Heart left ventricle (tissue), 16 donors: ENCODE results near the gene TXNL4A. TPM values are rescaled to one million over a fixed set of nuclear protein-coding genes. Genes with fewer than 3 reads are reported as not detected.

Source experiments
- ATAC-seq, 4 donors: fragments of 200-7000 bp; cut with Tn5 transposase; one replicate each; pipeline ENCODE4 v1.9.1; 2020 to 2022; ENCODE audit warnings: moderate library complexity in 4 of 4, mild to moderate bottlenecking in 3 of 4, moderate number of reproducible peaks in 1 of 4
- DNase-seq, 5 donors: peaks; one replicate each; pipeline ENCODE4 v3.0.0-alpha.2; 2020
- H3K27ac ChIP-seq, 12 donors: fragments of 200-600 bp; sonication (generic) in 4 of 12; one replicate each; pipeline versions ENCODE4 v1.5.0 to v1.8.0; 2016 to 2022; ENCODE audit warnings: mild to moderate bottlenecking in 2 of 12
- H3K27me3 ChIP-seq, 9 donors: fragments of 200-600 bp; sonication (generic) in 2 of 9; one replicate each; pipeline versions ENCODE4 v1.5.1 to v1.8.0; 2016 to 2022; ENCODE audit warnings: mild to moderate bottlenecking in 3 of 9
- H3K36me3 ChIP-seq, 9 donors: fragments of 200-600 bp; sonication (generic) in 2 of 9; one replicate each; pipeline versions ENCODE4 v1.5.0 to v1.8.0; 2018 to 2022; ENCODE audit warnings: mild to moderate bottlenecking in 2 of 9
- H3K4me1 ChIP-seq, 12 donors: fragments of 200-600 bp; sonication (generic) in 4 of 12; one replicate each; pipeline versions ENCODE4 v1.5.0 to v1.8.0; 2016 to 2022; ENCODE audit warnings: mild to moderate bottlenecking in 3 of 12
- H3K4me3 ChIP-seq, 12 donors: fragments of 200-600 bp; sonication (generic) in 4 of 12; one replicate each; pipeline versions ENCODE4 v1.5.0 to v1.8.0; 2017 to 2022; ENCODE audit warnings: mild to moderate bottlenecking in 9 of 12, moderate library complexity in 4 of 12
- H3K9me3 ChIP-seq, 12 donors: fragments of 200-600 bp; sonication (generic) in 4 of 12; one replicate each; pipeline versions ENCODE4 v1.5.0 to v1.8.0; 2016 to 2022; ENCODE audit warnings: mild to moderate bottlenecking in 1 of 12
- POLR2A ChIP-seq, 2 donors: fragments of 450-650 bp; IDR thresholded peaks; one replicate each; pipeline ENCODE4 v1.6.1; 2017; ENCODE audit warnings: antibody characterized with exemption in 2 of 2, mild to moderate bottlenecking in 2 of 2, moderate library complexity in 2 of 2
- WGBS, 4 donors: extraction: QIAGEN DNeasy Blood & Tissue Kit in 2 of 4; methylation state at CpG; one replicate each; pipeline versions ENCODE4 v1.1.5 to v1.1.7; 2013 to 2018; 5-methylcytosine and 5-hydroxymethylcytosine counted together
- intact Hi-C, 10 donors: fragments of 100-400 bp; cut with DNase I; formaldehyde crosslinking; loops; one replicate each; pipeline versions ENCODE4 v1.11.1 to v1.14.2; 2022
- polyA plus RNA-seq, 2 donors: library from polyadenylated mRNA; stranded (reverse); fragments of 200-250 nt; gene quantifications; one replicate each; pipeline ENCODE4 v1.2.3, GENCODE V29; 2013
- total RNA-seq, 9 donors: library from RNA; depleted of rRNA in 2 of 9; stranded (reverse); fragments of >200 nt in 2 of 9; fragmentation: NEBNext Ultra II Directional in 3 of 9; extraction: Animal tissue kit (Norgen Biotek cat#: 25700) in 3 of 9; gene quantifications; one replicate each; pipeline versions ENCODE4 v1.1.0 to v1.2.4, GENCODE V29; 2016 to 2023
- TF ChIP-seq, protein P1 (sequence below), 12 donors: fragments of 200-600 bp; sonication (generic) in 4 of 12; IDR thresholded peaks; one replicate each; pipeline versions ENCODE4 v1.5.0 to v1.8.0; 2018 to 2022; ENCODE audit warnings: antibody characterized with exemption in 12 of 12, mild to moderate bottlenecking in 5 of 12
- donor health status: ischemic (EF 13 %, LVEDD 7.1; RV severe dilation, severe dysfunction).
- donor health status: healthy with polysubstance abuse.
- donor health status: DM: no; HTN: yes; CAD: no.
- donor health status: DM: no; HTN: no; CAD: no.
- donor health status: ischemic (EF 25% LVEDD 6.9; RV normal size, moderate dysfunction).
- donor health status: ischemic (EF 25% LVEDD 5.7; RV mildly dilated, moderate dysfunction).
- donor health status: healthy.
- donor health status: DM: yes; HTN: yes; CAD: no.
- donor health status: ischemic (EF 35%, LVEDD 5.7; RV mildly dilated, moderate dysfunction).
- donor health status: nonischemic (EF 11% LVEDD 7.7; RV severe dilation, severe dysfunction).
- donor health status: DM: yes; HTN: yes; CAD: no.
- donor health status: PGD.
- donor health status: ischemic (EF 29% LVEDD 5.4; RV normal size, mild dysfunction).
- donor health status: nonischemic (EF 23%, LVEDD 6.1; RV moderate dilation, normal function).

The TXNL4A gene
- total and polyA plus RNA-seq, 11 donors: 35.2 to 139 (median 92.0) TPM

DNA sequence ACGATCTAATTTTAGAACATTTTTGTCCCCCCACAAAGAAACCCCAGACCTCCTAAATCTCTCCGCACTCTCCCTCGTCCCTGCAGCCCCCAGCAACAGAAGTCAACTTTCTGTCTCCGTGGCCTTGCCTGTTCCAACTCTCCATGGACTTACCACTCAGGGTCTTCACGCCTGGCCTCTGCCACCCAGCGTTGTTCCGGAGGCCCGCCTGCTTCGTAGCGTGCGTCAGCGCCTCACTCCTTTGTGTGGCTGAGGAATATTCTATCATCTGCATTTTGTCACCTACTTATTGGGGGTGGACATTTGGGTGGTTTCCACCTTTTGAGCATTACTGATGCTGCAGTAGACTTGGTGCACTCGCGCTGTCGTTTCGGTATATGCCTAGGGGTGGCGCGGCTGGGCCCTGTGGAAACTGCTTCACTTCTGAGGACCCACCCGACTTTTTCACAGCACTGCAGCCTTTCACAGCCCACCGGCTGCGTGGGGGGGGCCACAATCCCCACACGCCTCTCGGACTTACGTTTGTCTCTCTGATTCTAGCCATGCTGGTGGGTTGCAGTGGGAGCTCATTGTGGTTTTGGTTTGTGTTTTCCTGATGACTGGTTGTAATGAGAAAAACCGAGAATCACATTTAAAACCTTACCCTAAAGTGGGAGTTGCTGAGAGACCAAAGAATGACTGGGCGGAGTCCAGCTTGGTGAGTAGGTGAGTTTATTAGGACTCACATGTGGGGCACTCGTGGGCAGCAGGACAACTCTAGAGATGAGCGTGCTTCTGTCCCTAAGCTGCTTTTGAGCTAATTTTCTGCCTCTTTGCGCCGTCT is 25.3 kb downstream of the TXNL4A start:
- no peak for DNase-seq
- no peak for ATAC-seq
- intact Hi-C loops: no loop called here

DNA sequence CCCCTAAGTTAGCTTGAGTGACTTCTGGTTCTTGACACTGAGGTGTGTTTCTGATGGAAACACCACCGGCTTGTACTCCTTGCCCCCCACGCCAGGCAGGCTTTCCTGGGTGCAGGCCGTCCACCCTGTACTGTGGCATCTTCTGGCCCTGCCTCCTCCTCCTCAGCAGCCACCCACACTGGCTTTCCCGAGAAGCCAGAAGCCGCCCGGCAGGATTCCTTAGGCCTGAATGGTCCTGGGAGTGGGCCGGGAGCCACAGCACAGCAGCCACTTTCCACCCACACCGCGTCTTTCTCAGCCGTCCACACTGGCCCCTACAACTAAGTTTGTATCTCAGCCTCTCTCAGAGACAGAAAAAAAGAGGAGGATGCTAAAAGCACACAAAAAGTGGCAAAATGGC is 26.1 kb downstream of the TXNL4A start:
- Histone ChIP-seq H3K4me1 (peaks cover 0 to 18% (median 8%) of the 10 kb centered on the region in 12 donors), H3K4me3 (no peak overlapping the region), H3K9me3 (no peaks in the 10 kb centered on the region), H3K36me3 (peaks cover 0 to 2% (median 0%) of the 10 kb centered on the region in 9 donors), H3K27me3 (peaks cover 0 to 5% (median 0%) of the 10 kb centered on the region in 9 donors), H3K27ac (no peak overlapping the region)
- TF ChIP-seq, protein P1, sequence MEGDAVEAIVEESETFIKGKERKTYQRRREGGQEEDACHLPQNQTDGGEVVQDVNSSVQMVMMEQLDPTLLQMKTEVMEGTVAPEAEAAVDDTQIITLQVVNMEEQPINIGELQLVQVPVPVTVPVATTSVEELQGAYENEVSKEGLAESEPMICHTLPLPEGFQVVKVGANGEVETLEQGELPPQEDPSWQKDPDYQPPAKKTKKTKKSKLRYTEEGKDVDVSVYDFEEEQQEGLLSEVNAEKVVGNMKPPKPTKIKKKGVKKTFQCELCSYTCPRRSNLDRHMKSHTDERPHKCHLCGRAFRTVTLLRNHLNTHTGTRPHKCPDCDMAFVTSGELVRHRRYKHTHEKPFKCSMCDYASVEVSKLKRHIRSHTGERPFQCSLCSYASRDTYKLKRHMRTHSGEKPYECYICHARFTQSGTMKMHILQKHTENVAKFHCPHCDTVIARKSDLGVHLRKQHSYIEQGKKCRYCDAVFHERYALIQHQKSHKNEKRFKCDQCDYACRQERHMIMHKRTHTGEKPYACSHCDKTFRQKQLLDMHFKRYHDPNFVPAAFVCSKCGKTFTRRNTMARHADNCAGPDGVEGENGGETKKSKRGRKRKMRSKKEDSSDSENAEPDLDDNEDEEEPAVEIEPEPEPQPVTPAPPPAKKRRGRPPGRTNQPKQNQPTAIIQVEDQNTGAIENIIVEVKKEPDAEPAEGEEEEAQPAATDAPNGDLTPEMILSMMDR (IDR thresholded peaks at IDR 0.05): no peak
- no peak for TF ChIP-seq POLR2A (IDR thresholded peaks at IDR 0.05)
- DNase-seq: no peak
- WGBS, 4 donors: 73 to 89% (median 80%) methylated on average over 10 of the region's 10 CpGs
- peak in 1 of 4 donors; percentile 2 for ATAC-seq
- intact Hi-C loops: no loop called here

More for the DNA sequence above, 25.3 kb downstream of the TXNL4A start:
- Histone ChIP-seq H3K9me3 (no peaks in the 10 kb centered on the region), H3K4me1 (peaks cover 0 to 18% (median 8%) of the 10 kb centered on the region in 12 donors), H3K27ac (no peak overlapping the region), H3K27me3 (peaks cover 0 to 5% (median 0%) of the 10 kb centered on the region in 9 donors), H3K4me3 (no peak overlapping the region), H3K36me3 (peaks cover 0 to 8% (median 4%) of the 10 kb centered on the region in 9 donors)
- TF ChIP-seq, protein P1 (IDR thresholded peaks at IDR 0.05): no peak
- TF ChIP-seq POLR2A (IDR thresholded peaks at IDR 0.05): no peak
- WGBS, 4 donors: 91 to 94% (median 93%) methylated on average over 30 of the region's 30 CpGs

DNA sequence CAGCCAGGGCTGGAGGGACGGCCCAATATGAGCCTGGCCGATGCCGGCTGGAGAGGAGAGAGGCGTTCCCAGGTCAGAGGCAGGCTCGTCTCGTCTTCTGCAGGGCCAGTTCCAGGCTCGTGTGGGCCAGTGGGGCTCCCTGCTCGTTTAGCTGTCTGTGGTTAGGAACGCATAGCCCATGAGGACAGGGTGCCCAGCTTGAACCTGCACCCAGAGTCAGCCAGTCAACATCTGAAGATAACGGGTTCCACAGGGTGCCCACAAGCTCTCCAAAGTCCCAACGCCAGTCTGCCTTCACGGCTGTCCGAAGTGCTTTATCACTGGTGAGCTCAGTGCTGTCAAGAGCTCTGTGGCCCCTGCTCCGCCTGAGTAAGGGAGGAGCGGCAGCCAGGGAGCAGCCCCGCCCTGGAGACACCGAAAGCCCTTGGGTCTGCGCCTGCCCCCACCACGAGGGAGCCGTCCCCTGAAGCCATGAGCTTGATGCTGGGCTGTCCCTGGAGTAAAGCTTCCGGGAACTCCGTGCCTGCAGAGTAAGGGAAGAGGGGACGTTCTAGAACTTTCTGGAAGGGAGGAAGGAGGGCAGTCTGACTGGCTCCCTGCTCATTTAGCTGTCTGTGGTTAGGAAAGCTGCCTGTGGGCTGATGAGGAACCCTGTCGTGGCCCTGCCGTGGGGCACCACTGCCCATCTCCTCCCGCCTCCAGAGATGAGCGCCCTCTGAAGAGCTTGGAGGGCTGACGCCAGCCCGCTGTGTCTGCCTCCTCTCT is 26.7 kb downstream of the TXNL4A start:
- no peaks in the 10 kb centered on the region for H3K9me3 ChIP-seq
- no peak overlapping the region for H3K4me3 ChIP-seq
- intact Hi-C loops: no loop called here
- DNase-seq (no peak), ATAC-seq (no peak)
- H3K27ac ChIP-seq: no peak overlapping the region
- H3K4me1 ChIP-seq: peaks cover 0 to 18% (median 8%) of the 10 kb centered on the region in 12 donors
- peaks cover 0 to 5% (median 0%) of the 10 kb centered on the region in 9 donors for H3K27me3 ChIP-seq
- 67 to 75% (median 72%) methylated on average over 22 to 29 of the region's 29 CpGs for WGBS, 4 donors
- H3K36me3 ChIP-seq: no peaks in the 10 kb centered on the region
- TF ChIP-seq, protein P1 (IDR thresholded peaks at IDR 0.05): no peak
- no peak for TF ChIP-seq POLR2A (IDR thresholded peaks at IDR 0.05)
